Breast epithelium (tissue), 4 donors: ENCODE results near the gene ZNF668. TPM values are rescaled to one million over a fixed set of nuclear protein-coding genes. Genes with fewer than 3 reads are reported as not detected.

Experiments
- DNase-seq, 2 donors: peaks; one replicate each; pipeline ENCODE4 v3.0.0-alpha.2; 2019; ENCODE audit warnings: low spot score in 2 of 2
- H3K27ac ChIP-seq, 2 donors: fragments of 200-600 bp; sonication (generic) in 1 of 2; one replicate each; pipeline ENCODE4 v1.5.1; 2016 to 2019; ENCODE audit warnings: mild to moderate bottlenecking in 1 of 2
- H3K27me3 ChIP-seq, 2 donors: fragments of 200-600 bp; sonication (generic) in 1 of 2; one replicate each; pipeline versions ENCODE4 v1.5.1 to v1.6.0; 2017 to 2019; ENCODE audit warnings: control low read depth in 1 of 2, mild to moderate bottlenecking in 1 of 2
- H3K36me3 ChIP-seq: fragments of 200-600 bp; one replicate; pipeline ENCODE4 v1.5.1; 2019
- H3K4me1 ChIP-seq, 2 donors: fragments of 200-600 bp; sonication (generic); one replicate each; pipeline ENCODE4 v1.5.1; 2016 to 2019; ENCODE audit warnings: control low read depth in 1 of 2
- H3K4me3 ChIP-seq, 3 donors: fragments of 200-600 bp; sonication (generic); 1 replicate in 2 of 3; 2 replicates in 1 of 3; pipeline ENCODE4 v1.5.1; 2016 to 2019; ENCODE audit warnings: mild to moderate bottlenecking in 3 of 3, moderate library complexity in 2 of 3
- H3K9me3 ChIP-seq, 2 donors: fragments of 200-600 bp; sonication (generic) in 1 of 2; one replicate each; pipeline ENCODE4 v1.5.1; 2016 to 2019; ENCODE audit warnings: control low read depth in 1 of 2
- POLR2A ChIP-seq: fragments of 450-650 bp; IDR thresholded peaks from one replicate; pipeline ENCODE4 v1.6.1; 2016; ENCODE audit warnings: antibody characterized with exemption, mild to moderate bottlenecking, moderate library complexity
- POLR2AphosphoS5 ChIP-seq, 3 donors: sonication (generic); formaldehyde crosslinking; IDR thresholded peaks; one replicate each; pipeline ENCODE4 v1.6.1; 2017; ENCODE audit warnings: antibody characterized with exemption in 3 of 3
- intact Hi-C: fragments of 100-400 bp; cut with DNase I; formaldehyde crosslinking; loops from one replicate; pipeline ENCODE4 v1.15.1; 2023; ENCODE audit warnings: low total_unique reads
- total RNA-seq, 3 donors: library from RNA; depleted of rRNA; stranded (reverse); fragments of >200 nt; gene quantifications; one replicate each; pipeline ENCODE4 v1.1.0, GENCODE V29; 2016
- TF ChIP-seq, protein P1 (sequence below), 3 donors: fragments of 450-650 bp; IDR thresholded peaks; one replicate each; pipeline ENCODE4 v1.5.1; 2016 to 2017; ENCODE audit warnings: antibody characterized with exemption in 3 of 3, mild to moderate bottlenecking in 3 of 3, moderate library complexity in 3 of 3

The ZNF668 gene
- total RNA-seq, 3 donors from 2014 or later: 6.7 to 8.9 (median 8.8) TPM

DNA sequence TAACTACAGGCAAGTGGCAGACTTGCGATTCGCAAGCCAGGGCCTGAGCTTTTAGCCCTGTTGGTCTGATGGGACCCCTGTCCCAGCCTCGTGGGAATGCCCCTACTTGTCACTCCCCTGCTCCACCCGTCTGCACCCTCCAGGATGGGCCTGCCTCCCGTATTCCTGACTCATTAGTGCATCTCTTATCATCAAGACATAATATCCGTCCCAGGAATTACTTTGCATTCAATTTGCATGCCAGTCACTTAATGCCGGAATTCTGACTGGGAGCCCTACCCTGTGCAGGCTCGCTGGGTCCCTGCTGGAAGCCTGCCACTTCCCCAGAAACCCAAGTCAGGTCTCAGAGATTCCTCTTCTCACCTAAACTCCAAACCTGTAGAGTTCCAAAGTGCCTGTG is 11.4 kb upstream of the ZNF668 start:
- Histone ChIP-seq H3K9me3 (no peaks in the 10 kb centered on the region), H3K4me1 (no peaks in the 10 kb centered on the region), H3K27ac (no peak overlapping the region), H3K36me3 (no peaks in the 10 kb centered on the region), H3K4me3 (no peak overlapping the region), H3K27me3 (no peaks in the 10 kb centered on the region)
- intact Hi-C loops: no loop called here
- DNase-seq: no peak
- TF ChIP-seq, protein P1, sequence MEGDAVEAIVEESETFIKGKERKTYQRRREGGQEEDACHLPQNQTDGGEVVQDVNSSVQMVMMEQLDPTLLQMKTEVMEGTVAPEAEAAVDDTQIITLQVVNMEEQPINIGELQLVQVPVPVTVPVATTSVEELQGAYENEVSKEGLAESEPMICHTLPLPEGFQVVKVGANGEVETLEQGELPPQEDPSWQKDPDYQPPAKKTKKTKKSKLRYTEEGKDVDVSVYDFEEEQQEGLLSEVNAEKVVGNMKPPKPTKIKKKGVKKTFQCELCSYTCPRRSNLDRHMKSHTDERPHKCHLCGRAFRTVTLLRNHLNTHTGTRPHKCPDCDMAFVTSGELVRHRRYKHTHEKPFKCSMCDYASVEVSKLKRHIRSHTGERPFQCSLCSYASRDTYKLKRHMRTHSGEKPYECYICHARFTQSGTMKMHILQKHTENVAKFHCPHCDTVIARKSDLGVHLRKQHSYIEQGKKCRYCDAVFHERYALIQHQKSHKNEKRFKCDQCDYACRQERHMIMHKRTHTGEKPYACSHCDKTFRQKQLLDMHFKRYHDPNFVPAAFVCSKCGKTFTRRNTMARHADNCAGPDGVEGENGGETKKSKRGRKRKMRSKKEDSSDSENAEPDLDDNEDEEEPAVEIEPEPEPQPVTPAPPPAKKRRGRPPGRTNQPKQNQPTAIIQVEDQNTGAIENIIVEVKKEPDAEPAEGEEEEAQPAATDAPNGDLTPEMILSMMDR (IDR thresholded peaks at IDR 0.05): no peak
- TF ChIP-seq POLR2A: no peak
- no peak for TF ChIP-seq POLR2AphosphoS5 (IDR thresholded peaks at IDR 0.05)

DNA sequence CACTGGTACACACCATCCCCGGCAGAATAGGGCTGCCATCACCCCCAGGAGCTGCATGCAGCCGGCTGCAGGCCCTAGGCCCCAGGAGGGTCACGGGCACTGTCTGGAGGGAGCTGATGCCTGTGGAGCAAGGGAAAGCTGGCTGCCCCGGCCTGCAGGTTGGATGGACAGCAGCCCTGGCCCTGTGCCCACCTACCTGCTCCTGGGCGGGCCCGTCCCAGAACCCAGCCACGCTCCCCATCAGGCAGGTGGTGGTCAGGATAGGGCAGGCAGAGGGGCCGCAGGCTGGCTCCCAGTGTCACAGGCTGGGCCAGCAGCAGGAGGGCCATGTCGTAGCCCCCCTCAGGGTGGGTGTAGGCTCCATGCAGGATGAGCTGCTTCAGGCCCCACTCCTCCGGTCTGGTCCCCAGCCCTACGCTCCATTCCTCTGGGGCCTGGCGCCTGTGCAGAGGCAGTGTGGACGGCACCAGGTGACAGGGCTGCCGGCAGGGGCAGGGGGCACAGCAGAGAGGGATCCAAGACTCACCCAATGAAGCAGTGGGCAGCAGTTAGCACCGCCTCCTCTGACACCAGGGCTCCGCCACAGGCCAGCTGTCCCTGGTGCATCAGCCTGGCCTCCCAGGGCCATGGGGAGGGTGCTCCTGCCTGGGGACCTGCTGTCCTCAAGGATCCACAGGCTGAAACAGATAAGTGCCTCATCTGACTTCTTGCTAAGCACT is 10.7 kb upstream of the ZNF668 start:
- no peaks in the 10 kb centered on the region for H3K27me3 ChIP-seq
- intact Hi-C loops: no loop called here
- H3K36me3 ChIP-seq: no peaks in the 10 kb centered on the region
- H3K4me3 ChIP-seq: no peak overlapping the region
- H3K27ac ChIP-seq: no peak overlapping the region
- no peak for TF ChIP-seq POLR2AphosphoS5 (IDR thresholded peaks at IDR 0.05)
- TF ChIP-seq POLR2A: no peak
- TF ChIP-seq, protein P1 (IDR thresholded peaks at IDR 0.05): no peak
- H3K4me1 ChIP-seq: no peaks in the 10 kb centered on the region
- no peaks in the 10 kb centered on the region for H3K9me3 ChIP-seq
- no peak for DNase-seq

DNA sequence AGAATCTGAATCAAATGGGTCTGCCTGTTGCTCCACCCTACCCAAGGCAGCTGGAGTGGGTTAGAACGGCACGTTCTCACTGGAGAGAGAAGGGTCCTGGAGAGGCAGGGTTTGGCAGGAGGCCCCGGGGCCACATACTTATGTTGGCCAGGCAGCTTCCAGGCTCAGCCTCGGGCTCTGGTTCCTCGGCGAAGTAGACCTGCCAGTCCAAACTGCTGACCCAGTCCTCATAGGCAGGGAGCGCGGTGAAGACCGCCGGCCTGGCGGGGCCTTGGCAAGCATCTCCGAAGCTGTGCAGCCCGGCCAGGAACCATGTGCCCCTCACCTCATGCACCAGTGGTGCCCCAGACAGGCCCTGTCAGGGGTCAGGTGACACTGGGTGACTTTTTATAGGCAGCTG is 9.9 kb upstream of the ZNF668 start:
- H3K4me3 ChIP-seq: no peak overlapping the region
- H3K36me3 ChIP-seq: no peaks in the 10 kb centered on the region
- intact Hi-C loops: no loop called here

GRCh38 chr16:31083556-31083955 is 9.5 kb upstream of the ZNF668 start:
- no peaks in the 10 kb centered on the region for H3K27me3 ChIP-seq

More for the DNA sequence above, 9.9 kb upstream of the ZNF668 start:
- TF ChIP-seq, protein P1 (IDR thresholded peaks at IDR 0.05): no peak
- TF ChIP-seq POLR2AphosphoS5 (IDR thresholded peaks at IDR 0.05) (no peak), POLR2A (no peak)
- Histone ChIP-seq H3K27ac (peak overlapping the region in 1 of 2 donors; percentile 12), H3K9me3 (no peaks in the 10 kb centered on the region), H3K27me3 (no peaks in the 10 kb centered on the region), H3K4me1 (no peaks in the 10 kb centered on the region)
- no peak for DNase-seq

GRCh38 chr16:31083081-31083480 is 9.0 kb upstream of the ZNF668 start:
- Histone ChIP-seq H3K36me3 (no peaks in the 10 kb centered on the region), H3K27ac (no peak overlapping the region), H3K4me3 (no peak overlapping the region), H3K9me3 (no peaks in the 10 kb centered on the region), H3K27me3 (no peaks in the 10 kb centered on the region), H3K4me1 (no peaks in the 10 kb centered on the region)
- intact Hi-C loops: no loop called here
- DNase-seq: no peak
- TF ChIP-seq, protein P1 (IDR thresholded peaks at IDR 0.05): no peak
- TF ChIP-seq POLR2A (no peak), POLR2AphosphoS5 (IDR thresholded peaks at IDR 0.05) (no peak)

More at GRCh38 chr16:31083556-31083955, 9.5 kb upstream of the ZNF668 start:
- H3K36me3 ChIP-seq: no peaks in the 10 kb centered on the region
- no peaks in the 10 kb centered on the region for H3K4me1 ChIP-seq
- no peak for TF ChIP-seq POLR2AphosphoS5 (IDR thresholded peaks at IDR 0.05)
- TF ChIP-seq, protein P1 (IDR thresholded peaks at IDR 0.05): no peak
- no peak for TF ChIP-seq POLR2A
- H3K27ac ChIP-seq: peak overlapping the region in 1 of 2 donors; percentile 12
- intact Hi-C loops: no loop called here
- no peak for DNase-seq
- H3K4me3 ChIP-seq: no peak overlapping the region
- no peaks in the 10 kb centered on the region for H3K9me3 ChIP-seq
